Activated CD4-positive, alpha-beta memory T cell treated with anti-CD3 and anti-CD28 coated beads for 36 hours (primary cell): ENCODE data around the gene OR13H1. TPM values are rescaled to one million over a fixed set of nuclear protein-coding genes. Genes with fewer than 3 reads are reported as not detected.
"Not testable (repeated sequence)": the region's sequence is repeated elsewhere in the genome, so short reads cannot be mapped to it uniquely, and the experiment has no call there.

Experiments used
- CTCF ChIA-PET: fragments of 350-600 bp; sonication (Branson Sonifier 250); formaldehyde crosslinking; loops from one replicate; lab custom pipeline; 2021; ENCODE audit warnings: antibody characterized with exemption, inconsistent platforms; lab: Charles Lee
- POLR2A ChIA-PET: fragments of 350-600 bp; sonication (Branson Sonifier 250); formaldehyde crosslinking; loops from one replicate; lab custom pipeline; 2021; ENCODE audit warnings: antibody characterized with exemption; lab: Charles Lee
- DNase-seq: peaks from one replicate; pipeline ENCODE4 v3.0.0-alpha.2; 2020
- H3K27ac Mint-ChIP-seq: one replicate; pipeline ENCODE4 v1.8.0; 2021; ENCODE audit warnings: mixed read lengths
- H3K27me3 Mint-ChIP-seq: one replicate; pipeline ENCODE4 v1.8.0; 2021; ENCODE audit warnings: mixed read lengths
- H3K36me3 Mint-ChIP-seq: one replicate; pipeline ENCODE4 v1.8.0; 2021; ENCODE audit warnings: mixed read lengths
- H3K4me1 Mint-ChIP-seq: one replicate; pipeline ENCODE4 v1.8.0; 2021; ENCODE audit warnings: low read depth, mixed read lengths
- H3K4me3 Mint-ChIP-seq: one replicate; pipeline ENCODE4 v1.8.0; 2021; ENCODE audit warnings: mild to moderate bottlenecking, mixed read lengths
- H3K9me3 Mint-ChIP-seq: one replicate; pipeline ENCODE4 v1.8.0; 2021; ENCODE audit warnings: mixed read lengths
- intact Hi-C: fragments of 100-400 bp; cut with micrococcal nuclease; formaldehyde crosslinking; loops from one replicate; pipeline ENCODE4 v1.15.1; 2023
- total RNA-seq, 2 experiments: library from RNA; stranded (reverse); gene quantifications; one replicate each; pipeline ENCODE4 v1.2.3, GENCODE V29; 2021

Gene OR13H1
- total RNA-seq, 2 experiments from 2014 or later: not detected

GRCh38 chrX:131577413-131577812 is 33.5 kb downstream of the OR13H1 start:
- Mint-ChIP-seq H3K4me3 (no peak overlapping the region), H3K36me3 (no peaks in the 10 kb centered on the region), H3K27ac (no peak overlapping the region), H3K27me3 (peaks cover 3% of the 10 kb centered on the region), H3K9me3 (no peaks in the 10 kb centered on the region), H3K4me1 (no peaks in the 10 kb centered on the region)
- ChIA-PET POLR2A (no interaction called here), CTCF (no interaction called here)
- no peak for DNase-seq
- intact Hi-C loops: no loop called here

- intact Hi-C loops: no loop called here
- POLR2A ChIA-PET: no interaction called here
- Mint-ChIP-seq H3K4me1 (no peaks in the 10 kb centered on the region), H3K27me3 (peaks cover 3% of the 10 kb centered on the region), H3K4me3 (no peak overlapping the region), H3K36me3 (no peaks in the 10 kb centered on the region), H3K9me3 (no peaks in the 10 kb centered on the region), H3K27ac (no peak overlapping the region)
- CTCF ChIA-PET: no interaction called here
- no peak for DNase-seq
Measured at GRCh38 chrX:131577999-131578734, 34.3 kb downstream of the OR13H1 start.

GRCh38 chrX:131578735-131579367 is 35.0 kb downstream of the OR13H1 start:
- H3K4me3 Mint-ChIP-seq, H3K9me3 Mint-ChIP-seq, POLR2A ChIA-PET, H3K36me3 Mint-ChIP-seq, H3K4me1 Mint-ChIP-seq, DNase-seq, H3K27ac Mint-ChIP-seq, CTCF ChIA-PET, intact Hi-C loops, H3K27me3 Mint-ChIP-seq: not testable (repeated sequence)

- POLR2A ChIA-PET: no interaction called here
- H3K27ac Mint-ChIP-seq: no peak overlapping the region
- CTCF ChIA-PET: interaction anchor here (0.6 kb wide), 1 partner anchor 1424 kb away, joined by 3 read pairs; no protein-coding TSS in a partner anchor
- DNase-seq: no peak
- intact Hi-C loops: no loop called here
- H3K4me1 Mint-ChIP-seq: no peaks in the 10 kb centered on the region
- no peaks in the 10 kb centered on the region for H3K36me3 Mint-ChIP-seq
- H3K27me3 Mint-ChIP-seq: no peaks in the 10 kb centered on the region
- H3K4me3 Mint-ChIP-seq: no peak overlapping the region
- H3K9me3 Mint-ChIP-seq: no peaks in the 10 kb centered on the region
Measured at GRCh38 chrX:131588995-131589394, 45.1 kb downstream of the OR13H1 start.
